ENCODE measurements around the gene OR7A5.

The OR7A5 gene

GRCh38 chr19:14837391-14837790, 2.4 kb upstream of the OR7A5 start:
- no peak for DNase-seq (ENCODE audit: insufficient read length, low spot score)
- TF ChIP-seq, protein P1, sequence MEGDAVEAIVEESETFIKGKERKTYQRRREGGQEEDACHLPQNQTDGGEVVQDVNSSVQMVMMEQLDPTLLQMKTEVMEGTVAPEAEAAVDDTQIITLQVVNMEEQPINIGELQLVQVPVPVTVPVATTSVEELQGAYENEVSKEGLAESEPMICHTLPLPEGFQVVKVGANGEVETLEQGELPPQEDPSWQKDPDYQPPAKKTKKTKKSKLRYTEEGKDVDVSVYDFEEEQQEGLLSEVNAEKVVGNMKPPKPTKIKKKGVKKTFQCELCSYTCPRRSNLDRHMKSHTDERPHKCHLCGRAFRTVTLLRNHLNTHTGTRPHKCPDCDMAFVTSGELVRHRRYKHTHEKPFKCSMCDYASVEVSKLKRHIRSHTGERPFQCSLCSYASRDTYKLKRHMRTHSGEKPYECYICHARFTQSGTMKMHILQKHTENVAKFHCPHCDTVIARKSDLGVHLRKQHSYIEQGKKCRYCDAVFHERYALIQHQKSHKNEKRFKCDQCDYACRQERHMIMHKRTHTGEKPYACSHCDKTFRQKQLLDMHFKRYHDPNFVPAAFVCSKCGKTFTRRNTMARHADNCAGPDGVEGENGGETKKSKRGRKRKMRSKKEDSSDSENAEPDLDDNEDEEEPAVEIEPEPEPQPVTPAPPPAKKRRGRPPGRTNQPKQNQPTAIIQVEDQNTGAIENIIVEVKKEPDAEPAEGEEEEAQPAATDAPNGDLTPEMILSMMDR (IDR thresholded peaks at IDR 0.05; ENCODE audit: insufficient read depth, missing control alignments): no peak

GRCh38 chr19:14830702-14831101, 4.3 kb downstream of the OR7A5 start:
- FAIRE-seq (no peak), DNase-seq (ENCODE audit: insufficient read length, low spot score) (no peak)
- TF ChIP-seq, protein P1 (IDR thresholded peaks at IDR 0.05; ENCODE audit: insufficient read depth, missing control alignments): no peak

More at GRCh38 chr19:14837391-14837790, 2.4 kb upstream of the OR7A5 start:
- FAIRE-seq: no peak

GRCh38 chr19:14826006-14826405, 9.0 kb downstream of the OR7A5 start:
- no peak for FAIRE-seq
- TF ChIP-seq, protein P1 (IDR thresholded peaks at IDR 0.05; ENCODE audit: insufficient read depth, missing control alignments): no peak
- no peak for DNase-seq (ENCODE audit: insufficient read length, low spot score)

- DNase-seq (ENCODE audit: insufficient read length, low spot score) (no peak), FAIRE-seq (no peak)
- TF ChIP-seq, protein P1 (IDR thresholded peaks at IDR 0.05; ENCODE audit: insufficient read depth, missing control alignments): no peak
Observed at GRCh38 chr19:14821937-14822336, 13.0 kb downstream of the OR7A5 start.

DNA sequence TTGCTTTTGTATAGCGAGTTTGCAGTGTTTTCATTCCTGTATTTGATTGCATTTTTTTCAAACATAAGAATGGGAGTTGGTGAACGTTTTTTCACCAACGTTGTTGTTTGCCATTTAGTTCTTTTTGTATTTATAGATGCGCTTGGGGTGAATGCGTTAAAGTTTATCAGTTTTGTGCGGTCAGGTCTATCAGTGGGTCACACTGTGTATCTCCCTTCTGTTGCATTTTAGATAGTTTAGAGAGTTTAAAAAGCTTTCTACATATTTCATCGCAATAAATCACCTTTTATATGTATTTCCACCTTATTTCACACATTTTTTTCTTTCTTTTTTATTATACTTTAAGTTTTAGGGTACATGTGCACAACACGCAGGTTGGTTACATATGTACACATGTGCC, 16.4 kb downstream of the OR7A5 start:
- DNase-seq (ENCODE audit: insufficient read length, low spot score) (no peak), FAIRE-seq (no peak)
- TF ChIP-seq, protein P1 (IDR thresholded peaks at IDR 0.05; ENCODE audit: insufficient read depth, missing control alignments): no peak

- DNase-seq (ENCODE audit: insufficient read length, low spot score) (no peak), FAIRE-seq (no peak)
- TF ChIP-seq, protein P1 (IDR thresholded peaks at IDR 0.05; ENCODE audit: insufficient read depth, missing control alignments): no peak
Observed at GRCh38 chr19:14817052-14817451, 17.9 kb downstream of the OR7A5 start.

DNA sequence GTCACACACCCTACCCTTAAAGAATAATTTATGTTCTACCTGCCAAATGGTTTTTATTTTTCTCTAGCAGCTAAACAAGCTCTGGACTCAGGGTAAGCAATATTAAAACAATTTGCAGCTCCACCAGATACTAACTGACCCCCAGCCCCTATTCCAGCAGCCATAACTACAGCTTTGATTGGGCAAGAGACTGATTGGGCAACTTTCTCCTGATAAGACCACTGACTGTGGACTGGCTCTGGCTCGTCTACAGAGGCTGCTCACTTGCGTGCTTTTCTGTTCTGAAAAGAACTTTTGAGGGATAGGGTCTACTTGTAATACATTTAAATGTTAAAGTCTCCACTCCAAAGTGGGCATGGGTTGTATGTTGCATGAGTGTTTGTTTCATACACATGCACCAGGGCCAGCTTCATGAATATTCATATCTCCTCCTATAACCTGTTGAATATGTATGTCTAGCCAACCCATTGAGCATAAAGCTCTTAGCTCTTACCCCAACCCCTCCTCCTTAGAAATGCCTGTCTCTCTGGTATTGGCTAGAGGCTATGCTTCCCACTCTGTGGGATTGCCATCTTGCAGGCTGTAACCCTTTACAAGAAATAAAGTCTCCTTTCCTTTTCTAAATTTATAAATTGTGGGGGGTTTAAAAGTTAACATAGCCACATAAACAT, 19.9 kb downstream of the OR7A5 start:
- FAIRE-seq (no peak), DNase-seq (ENCODE audit: insufficient read length, low spot score) (no peak)
- TF ChIP-seq, protein P1 (IDR thresholded peaks at IDR 0.05; ENCODE audit: insufficient read depth, missing control alignments): no peak

Data from D721Med (cell line).